Stimulated activated CD8-positive, alpha-beta memory T cell treated with anti-CD3 and anti-CD28 coated beads, Interleukin-12 subunit alpha, Interleukin-12 subunit beta, amount 100 ng/mL, for 4 hours (primary cell): ENCODE measurements around the gene OR51I2.

ENCODE experiments used
- DNase-seq: peaks from one replicate; pipeline ENCODE4 v3.0.0-alpha.2; 2020; ENCODE audit warnings: low read depth

The OR51I2 gene, protein sequence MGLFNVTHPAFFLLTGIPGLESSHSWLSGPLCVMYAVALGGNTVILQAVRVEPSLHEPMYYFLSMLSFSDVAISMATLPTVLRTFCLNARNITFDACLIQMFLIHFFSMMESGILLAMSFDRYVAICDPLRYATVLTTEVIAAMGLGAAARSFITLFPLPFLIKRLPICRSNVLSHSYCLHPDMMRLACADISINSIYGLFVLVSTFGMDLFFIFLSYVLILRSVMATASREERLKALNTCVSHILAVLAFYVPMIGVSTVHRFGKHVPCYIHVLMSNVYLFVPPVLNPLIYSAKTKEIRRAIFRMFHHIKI

DNA sequence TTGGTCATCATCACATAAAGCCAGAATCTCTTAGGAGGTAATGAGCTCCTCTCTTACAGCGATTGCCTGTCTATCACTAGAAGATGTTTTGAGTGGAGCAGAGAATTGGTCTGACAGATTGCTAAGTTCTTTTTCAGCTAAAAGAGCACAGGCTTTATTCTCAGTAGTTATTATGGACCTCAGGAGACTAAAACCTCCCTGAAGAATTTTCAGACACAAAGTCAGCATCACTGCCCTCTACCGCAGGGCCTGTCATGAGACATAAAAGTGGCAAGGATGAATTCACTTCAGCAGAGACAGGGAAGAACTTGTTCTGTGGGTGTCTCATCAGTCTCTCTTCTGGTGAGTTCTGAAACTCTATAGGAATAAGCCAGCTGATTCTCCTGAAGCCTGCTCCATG, at the start of gene OR51I2:
Gene OR51I2 (plus strand): TSS at position 301 of the 400 bp plus-strand sequence. CDS start 4,166 bp downstream, outside the sequence.
- no peak for DNase-seq

DNA sequence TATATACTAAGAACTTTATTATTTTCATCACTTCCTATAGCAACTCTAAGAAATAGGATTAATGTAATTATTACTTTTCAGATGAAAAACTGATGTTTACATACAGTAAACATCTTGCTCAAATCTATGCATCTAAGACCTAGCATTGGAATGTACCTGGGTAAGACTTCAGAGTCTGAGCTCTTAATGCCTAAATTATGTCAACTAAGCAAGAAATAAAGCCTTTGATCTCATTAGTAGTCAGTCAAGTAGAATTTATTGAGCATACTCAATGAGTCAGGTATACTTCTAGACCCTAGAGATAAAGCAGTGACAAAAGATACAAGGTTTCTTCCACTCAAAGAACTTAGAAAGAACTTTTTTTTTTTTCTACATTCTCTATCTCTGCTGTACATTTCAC, 44.0 kb upstream of the OR51I2 start:
- DNase-seq = no peak

DNA sequence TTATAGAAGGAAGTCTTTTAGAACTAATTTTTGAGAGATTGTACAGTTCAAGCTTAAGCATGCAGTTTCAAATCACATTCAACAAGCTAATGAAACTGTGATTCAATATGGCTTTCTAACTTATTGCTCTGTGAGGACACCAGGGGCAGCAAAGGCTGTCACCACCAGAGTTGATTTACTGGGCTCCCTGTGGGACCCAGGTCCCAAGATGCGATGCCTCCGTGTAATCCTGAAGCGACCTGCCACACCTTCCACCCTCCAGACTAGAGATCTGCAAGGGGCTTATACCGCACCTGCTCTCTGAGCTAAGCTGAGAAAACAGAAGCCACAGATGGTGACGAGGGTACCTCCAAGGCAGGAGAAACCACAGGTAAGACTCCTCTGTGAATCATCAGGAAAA, 28.1 kb upstream of the OR51I2 start:
- DNase-seq = no peak

DNA sequence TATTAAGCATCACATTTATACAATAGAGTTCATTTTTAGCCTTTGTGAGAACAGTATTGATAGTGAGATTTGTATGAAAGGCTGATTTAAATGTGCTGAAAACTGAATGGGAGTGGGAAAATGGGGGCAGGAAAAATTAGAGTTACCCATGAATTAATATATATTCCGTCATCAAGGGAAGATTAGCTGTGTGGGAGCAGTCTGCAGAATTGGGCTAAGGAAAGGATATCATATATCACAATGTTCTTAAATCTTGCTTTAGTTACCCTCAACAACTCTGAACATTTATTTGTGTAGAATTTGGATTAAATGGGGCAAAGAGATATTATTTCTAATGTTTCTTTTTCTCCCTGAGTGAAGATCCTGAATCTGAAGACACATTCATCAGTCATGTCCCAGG, 27.3 kb upstream of the OR51I2 start, which contains the start of gene OR51Q1:
Gene OR51Q1 (plus strand): TSS at position 301 of the 400 bp plus-strand sequence. CDS start 90 bp downstream, at position 391.
- DNase-seq = no peak

DNA sequence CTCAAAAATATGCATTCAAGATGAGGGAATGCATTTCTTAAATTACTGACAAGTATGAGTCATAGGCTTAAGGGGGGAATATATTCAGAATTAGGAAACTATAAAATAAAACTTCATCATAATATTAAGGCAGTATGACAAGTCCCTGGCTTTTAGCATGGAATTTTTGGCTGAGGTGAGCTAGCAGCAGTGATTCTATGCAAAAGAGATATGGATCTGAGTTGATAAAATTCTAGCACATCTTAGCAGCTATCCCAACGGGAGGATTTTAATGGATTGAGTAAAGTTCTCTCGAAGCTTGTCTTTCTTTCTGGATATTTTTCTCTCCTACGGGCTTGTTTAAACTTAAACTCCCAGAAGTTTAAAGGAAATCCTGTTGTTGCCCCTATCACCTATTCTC, 26.0 kb upstream of the OR51I2 start:
- DNase-seq = no peak

DNA sequence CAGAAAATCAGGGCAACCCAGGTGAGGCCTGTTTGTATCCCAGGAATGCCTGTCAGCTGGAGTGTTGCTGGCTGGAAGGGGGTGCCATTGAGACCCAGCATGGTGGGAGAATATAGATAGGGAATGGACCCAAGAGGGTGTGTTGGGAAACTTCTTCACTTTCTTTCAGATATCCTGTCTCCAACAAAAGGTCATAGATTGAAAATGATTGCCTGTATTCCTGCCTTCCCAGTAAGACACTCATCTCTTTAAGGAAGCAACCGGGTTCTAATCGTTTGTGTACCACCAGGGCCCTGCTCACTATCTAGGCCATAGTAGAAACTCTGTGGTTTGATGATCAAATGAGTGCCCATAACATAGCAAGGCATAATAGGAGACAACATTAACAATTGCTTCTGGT, 7.7 kb upstream of the OR51I2 start, which contains the start of gene OR51I1:
Gene OR51I1 (minus strand): TSS at position 101 of the 400 bp plus-strand sequence. CDS start 0 bp downstream, at position 101.
- DNase-seq = no peak

DNA sequence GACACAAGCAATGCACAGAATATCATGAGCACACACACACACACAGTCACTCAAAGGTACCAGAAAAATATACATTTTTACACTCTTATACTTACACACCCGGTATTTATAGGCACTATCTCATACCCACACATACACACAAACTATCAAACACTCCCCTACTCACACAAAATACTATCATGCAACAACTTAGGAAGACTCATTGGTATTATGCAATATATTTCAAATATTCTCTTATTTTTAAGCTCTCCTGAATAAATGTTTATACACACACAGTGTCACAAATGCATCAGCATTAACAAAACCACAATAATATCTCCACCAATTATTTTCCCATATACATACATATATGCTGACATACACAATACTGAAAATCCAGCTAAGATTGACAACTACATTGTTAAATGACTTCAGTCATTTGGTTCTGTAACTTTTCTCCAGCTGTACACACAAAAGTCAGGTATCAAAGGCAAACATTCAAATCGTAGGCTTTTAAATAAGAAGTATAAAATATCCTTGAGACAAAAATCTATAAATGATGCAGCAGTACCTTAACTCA, 5.2 kb upstream of the OR51I2 start:
- no peak for DNase-seq

DNA sequence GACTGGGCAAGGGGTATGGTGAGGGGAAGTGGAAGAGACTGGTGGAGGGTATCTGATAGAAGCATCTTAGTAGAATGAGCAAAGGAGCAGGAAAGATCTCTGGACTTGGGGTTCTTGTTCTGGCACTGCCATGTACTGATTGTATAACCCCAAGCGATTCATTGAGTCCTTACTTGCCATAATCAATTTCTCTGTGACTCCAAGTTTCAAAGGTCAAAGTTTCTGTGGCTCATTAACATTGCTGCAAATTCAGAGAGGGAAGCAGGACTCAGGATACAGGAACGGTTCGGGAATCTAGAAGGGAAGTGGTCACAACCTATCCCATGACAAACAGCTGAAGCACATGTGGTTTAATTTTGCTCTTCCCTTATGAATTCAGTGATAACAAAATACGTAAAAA, 309 bp downstream of the OR51I2 start:
- DNase-seq = no peak

DNA sequence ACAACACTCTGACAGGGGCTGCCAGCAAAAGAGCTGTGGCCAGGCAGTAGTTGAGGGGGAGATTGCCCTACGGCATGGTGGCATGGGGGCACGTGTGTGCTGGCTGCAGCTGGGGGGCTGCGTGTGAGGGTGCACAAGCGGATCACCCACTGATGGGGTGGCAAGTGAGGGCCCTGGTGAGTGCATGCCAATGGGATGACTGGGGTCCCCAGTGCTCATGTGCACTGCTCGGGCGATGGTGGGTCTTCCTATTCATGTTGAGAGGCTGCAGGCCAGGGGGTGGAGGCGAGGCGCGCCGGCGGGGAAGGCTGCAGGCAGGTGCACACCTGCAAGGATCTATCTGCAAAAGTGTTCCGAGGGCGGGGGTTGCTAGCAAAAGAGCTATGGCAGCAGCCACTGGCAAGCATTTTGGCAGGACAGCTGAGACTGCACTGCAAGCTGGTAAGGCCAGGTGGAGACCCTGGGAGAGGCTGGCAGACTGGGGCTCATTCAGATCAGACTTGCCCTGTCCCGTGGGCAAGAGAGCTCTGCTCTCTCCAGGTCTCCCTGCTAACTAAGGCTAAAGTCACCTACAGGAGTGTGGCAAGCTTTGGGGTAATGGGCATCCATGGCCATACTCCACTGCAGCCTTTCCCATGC, 12.0 kb downstream of the OR51I2 start:
- DNase-seq = no peak

DNA sequence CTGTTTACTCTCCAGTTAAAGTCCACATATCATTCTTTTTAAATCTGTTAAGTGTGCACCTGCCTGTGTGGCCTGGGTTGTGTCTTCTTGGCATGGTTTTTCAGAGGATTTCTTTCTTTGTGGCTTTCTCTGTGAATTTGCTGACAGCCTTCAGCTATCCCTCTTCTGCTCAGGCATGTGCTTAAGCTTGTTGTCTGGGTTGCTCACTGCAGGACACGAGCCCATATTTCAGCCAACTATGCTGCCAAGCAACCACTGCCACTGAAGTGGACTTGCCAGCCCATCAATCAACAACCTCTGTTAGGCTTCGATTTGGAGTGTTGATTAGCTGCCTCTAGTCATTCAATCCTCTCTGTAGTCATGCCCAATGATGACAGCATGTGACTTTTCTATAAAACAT, 18.4 kb downstream of the OR51I2 start:
- DNase-seq = no peak

DNA sequence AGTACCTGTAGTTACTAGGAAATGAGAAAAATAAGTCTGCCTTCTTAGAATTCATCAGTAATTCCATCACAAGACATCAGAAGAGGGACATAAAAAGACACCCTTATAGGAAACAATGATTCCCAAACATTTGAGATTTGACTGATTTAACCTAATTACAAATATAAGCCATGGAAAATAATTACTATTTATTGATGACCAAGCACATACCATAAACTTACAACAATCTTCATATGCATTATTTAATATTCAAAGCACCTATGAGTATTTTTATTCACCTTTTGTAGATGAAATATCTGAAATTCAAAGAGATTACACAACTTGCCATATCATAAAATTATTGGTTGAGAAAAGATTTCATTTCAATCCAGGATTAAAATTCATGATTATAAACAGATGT, 24.8 kb downstream of the OR51I2 start:
- DNase-seq = no peak

DNA sequence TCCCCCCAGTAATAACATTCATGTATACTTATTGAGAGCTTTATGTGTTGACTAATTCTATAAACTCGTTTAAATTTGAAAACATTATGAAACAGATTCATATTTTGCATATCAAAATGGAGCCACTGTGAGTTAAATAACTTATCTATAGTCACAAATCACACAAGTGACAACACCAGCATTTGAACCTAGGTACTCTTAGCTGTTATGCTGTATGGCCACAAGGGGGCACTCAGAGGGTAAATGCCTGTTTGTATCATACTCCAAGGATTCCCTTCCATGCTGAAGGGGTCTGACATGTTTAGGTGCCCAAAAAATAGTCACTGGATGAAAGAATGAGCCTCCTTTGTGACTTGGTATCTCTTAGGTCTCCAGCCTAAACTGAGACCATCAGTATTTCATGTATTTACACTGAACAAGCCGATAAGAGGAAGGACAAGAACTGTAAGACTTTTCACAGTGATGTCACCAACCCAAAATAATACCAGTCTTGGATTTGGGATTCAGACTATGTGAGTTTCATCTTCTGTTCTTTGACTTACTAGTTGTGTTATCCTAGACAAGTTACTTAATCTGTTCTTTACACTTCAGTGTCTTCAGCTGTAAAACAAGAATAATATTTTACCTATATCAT, 27.2 kb downstream of the OR51I2 start:
- no peak for DNase-seq

DNA sequence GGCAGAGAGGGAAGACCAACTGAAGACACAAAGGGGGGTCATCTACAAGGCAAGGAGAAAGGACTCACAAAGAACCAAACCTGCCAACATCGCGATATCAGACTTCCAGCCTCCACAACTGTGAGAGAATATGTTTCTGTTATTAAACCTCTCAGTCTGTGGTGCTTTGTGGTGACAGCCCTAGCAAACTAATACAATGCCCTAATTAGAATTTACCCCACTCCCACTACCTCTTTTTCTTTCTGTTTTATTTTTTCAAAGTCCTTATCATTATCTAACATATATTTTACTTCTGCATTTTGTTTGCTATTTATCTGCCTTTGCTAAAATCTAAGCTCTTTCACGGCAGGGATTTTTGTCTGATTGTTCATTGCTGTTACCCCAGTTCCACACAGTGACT, 36.9 kb downstream of the OR51I2 start:
- DNase-seq = no peak

DNA sequence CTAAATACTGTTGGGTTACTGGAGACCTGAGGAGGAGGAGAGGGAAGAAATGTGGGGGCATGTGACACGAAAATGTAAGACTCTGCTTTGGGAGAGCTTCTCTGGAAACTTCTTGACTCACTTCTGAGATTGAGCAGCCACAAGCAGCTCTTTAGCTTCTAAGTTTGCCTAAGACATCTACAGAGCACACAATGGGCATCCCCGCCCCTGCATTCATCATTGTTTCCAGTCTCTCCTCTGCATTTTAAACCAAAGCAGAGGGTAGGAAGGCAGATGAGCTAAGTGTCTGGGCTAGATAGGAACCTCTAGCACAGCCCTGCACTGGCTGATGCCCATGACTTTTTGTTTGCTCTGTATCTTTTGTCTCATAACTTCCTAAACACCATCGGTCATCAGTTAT, 37.3 kb downstream of the OR51I2 start:
- DNase-seq = no peak

DNA sequence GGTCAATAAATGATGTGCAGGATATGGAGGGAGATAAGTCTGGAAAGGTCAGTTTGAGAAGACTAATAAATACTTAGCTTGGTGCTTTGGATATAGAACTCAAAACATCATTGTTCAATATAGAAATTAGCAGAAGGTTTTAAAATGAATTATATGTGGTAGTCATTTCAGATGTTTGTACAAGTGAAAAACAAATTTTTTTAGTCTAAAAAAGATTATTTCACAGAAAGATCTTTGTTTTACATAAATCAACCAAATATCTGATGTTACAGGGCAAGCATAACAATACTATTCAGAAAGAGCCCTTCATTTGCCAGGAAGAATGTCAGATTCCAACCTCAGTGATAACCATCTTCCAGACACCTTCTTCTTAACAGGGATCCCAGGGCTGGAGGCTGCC, 39.3 kb downstream of the OR51I2 start, which contains the start of gene OR52D1:
Gene OR52D1 (plus strand): TSS at position 301 of the 400 bp plus-strand sequence. CDS start 22 bp downstream, at position 323.
- no peak for DNase-seq

DNA sequence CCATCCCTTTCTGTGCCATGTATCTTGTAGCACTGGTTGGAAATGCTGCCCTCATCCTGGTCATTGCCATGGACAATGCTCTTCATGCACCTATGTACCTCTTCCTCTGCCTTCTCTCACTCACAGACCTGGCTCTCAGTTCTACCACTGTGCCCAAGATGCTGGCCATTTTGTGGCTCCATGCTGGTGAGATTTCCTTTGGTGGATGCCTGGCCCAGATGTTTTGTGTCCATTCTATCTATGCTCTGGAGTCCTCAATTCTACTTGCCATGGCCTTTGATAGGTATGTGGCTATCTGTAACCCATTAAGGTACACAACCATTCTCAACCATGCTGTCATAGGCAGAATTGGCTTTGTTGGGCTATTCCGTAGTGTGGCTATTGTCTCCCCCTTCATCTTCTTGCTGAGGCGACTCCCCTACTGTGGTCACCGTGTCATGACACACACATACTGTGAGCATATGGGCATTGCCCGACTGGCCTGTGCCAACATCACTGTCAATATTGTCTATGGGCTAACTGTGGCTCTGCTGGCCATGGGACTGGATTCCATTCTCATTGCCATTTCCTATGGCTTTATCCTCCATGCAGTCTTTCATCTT, 39.8 kb downstream of the OR51I2 start:
- no peak for DNase-seq

DNA sequence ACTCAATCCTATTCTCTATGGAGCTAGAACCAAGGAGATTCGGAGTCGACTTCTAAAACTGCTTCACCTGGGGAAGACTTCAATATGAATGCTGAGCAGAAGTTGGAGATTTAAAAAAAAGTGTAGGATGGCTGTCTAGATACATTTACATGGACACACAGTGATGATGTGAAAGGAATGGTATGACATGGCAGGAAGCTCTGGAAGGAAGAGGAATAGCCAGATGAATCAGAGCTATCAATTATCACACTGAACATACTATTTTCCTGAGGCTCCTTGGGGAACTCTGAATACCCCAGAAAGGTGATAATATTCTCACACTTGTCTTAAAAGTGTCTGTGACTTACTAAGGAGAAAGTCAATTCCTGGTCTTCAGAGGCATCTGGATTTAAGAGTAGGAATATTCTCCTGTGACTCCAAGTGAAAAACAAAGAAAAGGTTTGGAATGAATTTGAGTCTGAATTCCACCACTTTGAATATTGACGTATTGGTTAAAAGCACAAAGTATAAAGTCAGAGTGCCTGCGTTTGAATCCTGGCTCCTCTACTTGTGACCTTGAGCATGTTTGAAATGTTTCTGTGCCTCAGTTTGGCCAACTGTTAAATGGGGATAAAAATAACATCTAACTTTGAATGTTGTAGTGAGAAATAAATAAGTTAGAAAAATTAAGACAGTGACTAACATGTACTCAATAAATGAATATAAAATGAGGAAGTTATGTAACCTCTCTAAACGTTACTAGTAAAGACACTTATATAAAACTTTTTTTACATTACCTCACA, 40.6 kb downstream of the OR51I2 start:
- DNase-seq = no peak

DNA sequence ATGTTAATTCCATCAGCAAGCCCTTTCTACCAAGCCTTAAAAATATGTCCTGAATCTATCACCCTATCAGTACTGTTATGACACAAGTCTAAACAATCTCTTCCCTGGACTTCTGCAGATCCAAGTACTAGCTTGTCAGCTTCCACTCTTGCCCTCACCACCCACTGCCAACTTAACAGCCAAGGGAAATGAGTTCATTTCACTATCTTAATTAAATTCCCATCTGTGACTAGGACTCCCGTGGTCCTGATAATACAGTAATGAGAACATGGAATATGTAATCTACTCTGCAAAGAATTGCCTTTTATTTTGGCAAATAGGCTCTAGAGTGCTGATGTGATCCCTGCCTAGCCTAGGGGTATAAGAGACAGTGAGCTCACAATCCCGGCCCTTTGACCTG, 50.5 kb downstream of the OR51I2 start:
- no peak for DNase-seq

DNA sequence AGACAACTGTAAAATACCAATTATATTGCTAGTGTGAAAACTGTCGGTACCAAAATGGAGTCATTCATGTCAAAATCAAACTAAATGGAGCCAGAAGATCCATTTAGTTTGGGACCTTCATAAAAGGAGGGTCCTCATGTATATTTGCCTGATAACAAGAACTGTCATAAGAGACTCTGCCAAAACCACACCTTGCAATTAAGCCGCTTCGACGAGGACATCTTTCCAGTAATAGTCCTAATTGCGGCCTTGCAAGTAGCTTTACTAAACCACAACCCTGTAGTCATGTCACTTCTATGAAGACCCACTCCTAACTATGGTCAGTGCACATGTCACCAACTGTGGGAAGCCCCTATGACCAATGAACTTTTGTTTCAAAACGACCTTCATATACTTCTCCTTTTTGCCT, 51.3 kb downstream of the OR51I2 start:
- DNase-seq = no peak

DNA sequence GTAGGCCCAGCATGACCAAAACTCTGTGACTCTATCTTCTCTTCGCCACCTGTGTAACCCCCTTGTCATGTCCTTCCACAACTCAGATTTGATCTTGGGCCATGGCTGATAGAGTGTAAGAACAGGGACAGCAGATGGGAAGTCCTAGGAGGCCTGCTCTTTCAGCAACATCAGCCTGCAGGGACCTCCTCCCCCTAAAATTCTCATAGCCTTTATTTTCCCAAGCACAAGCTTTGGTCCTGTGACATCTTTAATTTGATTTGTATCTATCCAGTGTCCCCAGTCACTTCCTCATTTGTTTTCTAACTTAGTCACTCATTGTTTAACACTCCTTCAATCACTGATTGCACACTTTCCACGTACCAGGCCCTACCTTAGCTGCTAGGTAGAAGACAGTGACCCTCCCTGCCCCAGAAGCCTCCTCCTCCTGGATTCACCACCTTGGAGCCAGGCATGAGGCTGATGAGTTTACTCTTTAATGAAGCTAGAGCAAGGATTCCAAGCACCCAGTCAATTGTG, 55.3 kb downstream of the OR51I2 start:
- no peak for DNase-seq

DNA sequence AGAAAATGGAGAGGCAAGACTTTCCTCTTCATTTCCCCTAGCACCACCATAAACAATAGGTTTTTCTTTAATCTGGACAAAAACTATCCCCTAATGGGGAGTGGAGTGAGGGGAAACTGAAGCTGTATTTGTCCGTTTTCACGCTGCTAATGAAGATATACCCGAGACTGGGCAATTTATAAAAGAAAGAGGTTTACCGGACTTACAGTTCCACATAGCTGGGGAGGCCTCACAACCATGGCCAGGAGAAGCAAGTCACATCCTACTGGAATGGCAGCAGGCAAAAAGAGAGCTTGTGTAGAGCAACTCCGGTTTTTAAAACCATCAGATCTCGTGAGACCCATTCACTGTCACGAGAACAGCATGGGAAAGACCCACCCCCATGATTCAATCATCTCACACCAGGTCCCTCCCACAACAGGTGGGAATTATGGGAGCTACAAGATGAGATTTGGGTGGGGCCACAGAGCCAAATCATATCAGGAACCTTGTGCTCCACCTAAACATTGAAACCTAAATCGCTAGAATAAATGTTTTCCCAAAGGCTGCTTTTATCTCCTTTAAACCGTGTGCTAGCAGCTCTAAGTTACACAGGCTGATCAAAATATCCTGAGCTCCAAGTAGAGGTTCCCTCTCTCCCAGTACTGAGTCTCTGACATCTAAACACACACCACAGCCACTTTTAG, 56.4 kb downstream of the OR51I2 start:
- no peak for DNase-seq
